ENCODE data around the gene BMP4. TPM values are rescaled to one million over a fixed set of nuclear protein-coding genes. Genes with fewer than 3 reads are reported as not detected.

BMP4 gene
- total and polyA plus RNA-seq, 11 donors: 3.1 to 18.4 (median 5.8) TPM

- DNase-seq: no peak
- peaks cover 0 to 8% (median 0%) of the 10 kb centered on the region in 12 donors for H3K4me1 ChIP-seq
- H3K4me3 ChIP-seq: no peak overlapping the region
- no peak for TF ChIP-seq CTCF (IDR thresholded peaks at IDR 0.05)
- no peaks in the 10 kb centered on the region for H3K36me3 ChIP-seq
- H3K27ac ChIP-seq: no peak overlapping the region
- no peak for ATAC-seq
- intact Hi-C loops (cut with DNase I): no loop called here
- H3K9me3 ChIP-seq: no peaks in the 10 kb centered on the region
- no peaks in the 10 kb centered on the region for H3K27me3 ChIP-seq
- WGBS, 4 donors: 84 to 96% (median 89%) methylated on average over 6 of the region's 6 CpGs
Measured at GRCh38 chr14:53925201-53925766, 31.3 kb downstream of the BMP4 start.

- no peaks in the 10 kb centered on the region for H3K9me3 ChIP-seq
- peaks cover 0 to 8% (median 0%) of the 10 kb centered on the region in 12 donors for H3K4me1 ChIP-seq
- intact Hi-C loops (cut with DNase I): no loop called here
- H3K36me3 ChIP-seq: no peaks in the 10 kb centered on the region
- no peak overlapping the region for H3K27ac ChIP-seq
- TF ChIP-seq POLR2A (IDR thresholded peaks at IDR 0.05) (no peak), CTCF (IDR thresholded peaks at IDR 0.05) (no peak)
- no peak for ATAC-seq
- no peak for DNase-seq
- H3K27me3 ChIP-seq: no peaks in the 10 kb centered on the region
- no peak overlapping the region for H3K4me3 ChIP-seq
- 25 to 32% (median 30%) methylated on average over 4 of the region's 4 CpGs for WGBS, 4 donors
Measured at GRCh38 chr14:53924753-53925152, 31.9 kb downstream of the BMP4 start.

GRCh38 chr14:53921027-53921426, 35.6 kb downstream of the BMP4 start:
- TF ChIP-seq CTCF (IDR thresholded peaks at IDR 0.05) (no peak), POLR2A (IDR thresholded peaks at IDR 0.05) (no peak)
- Histone ChIP-seq H3K36me3 (no peaks in the 10 kb centered on the region), H3K4me3 (no peak overlapping the region), H3K27me3 (no peaks in the 10 kb centered on the region), H3K9me3 (no peaks in the 10 kb centered on the region), H3K27ac (no peak overlapping the region), H3K4me1 (peaks cover 0 to 8% (median 0%) of the 10 kb centered on the region in 12 donors)
- no peak for ATAC-seq
- 62 to 76% (median 68%) methylated on average over 3 of the region's 3 CpGs for WGBS, 4 donors
- intact Hi-C loops (cut with DNase I): no loop called here
- no peak for DNase-seq

DNA sequence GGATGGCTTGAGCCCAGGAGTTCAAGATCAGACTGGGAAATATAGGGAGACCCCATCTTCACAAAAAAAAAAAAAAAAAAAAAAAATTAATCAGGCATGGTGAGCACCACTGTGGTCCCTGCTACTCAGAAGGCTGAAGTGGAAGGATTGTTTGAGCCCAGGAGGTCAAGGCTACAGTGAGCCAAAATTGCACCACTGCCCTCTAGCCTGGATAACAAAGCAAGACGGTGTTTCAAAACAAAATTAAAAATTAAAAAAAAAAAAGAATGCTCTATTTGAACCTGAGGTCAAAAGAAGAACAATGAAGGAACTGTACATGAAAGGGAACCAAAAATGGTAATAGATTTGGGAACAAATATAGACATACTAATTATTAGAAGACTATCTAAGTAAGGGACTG, 40.4 kb downstream of the BMP4 start:
- Histone ChIP-seq H3K36me3 (no peaks in the 10 kb centered on the region), H3K9me3 (no peaks in the 10 kb centered on the region), H3K27ac (no peak overlapping the region), H3K4me1 (no peaks in the 10 kb centered on the region), H3K27me3 (no peaks in the 10 kb centered on the region), H3K4me3 (no peak overlapping the region)
- no peak for ATAC-seq
- DNase-seq: no peak
- 59 to 79% (median 69%) methylated on average over 1 of the region's 1 CpG for whole genome bisulfite sequencing, 4 donors
- TF ChIP-seq POLR2A (IDR thresholded peaks at IDR 0.05) (no peak), CTCF (IDR thresholded peaks at IDR 0.05) (no peak)
- intact Hi-C loops (cut with DNase I): no loop called here
